Measurements from ENCODE around the gene TMEM26.

TMEM26 gene

DNA sequence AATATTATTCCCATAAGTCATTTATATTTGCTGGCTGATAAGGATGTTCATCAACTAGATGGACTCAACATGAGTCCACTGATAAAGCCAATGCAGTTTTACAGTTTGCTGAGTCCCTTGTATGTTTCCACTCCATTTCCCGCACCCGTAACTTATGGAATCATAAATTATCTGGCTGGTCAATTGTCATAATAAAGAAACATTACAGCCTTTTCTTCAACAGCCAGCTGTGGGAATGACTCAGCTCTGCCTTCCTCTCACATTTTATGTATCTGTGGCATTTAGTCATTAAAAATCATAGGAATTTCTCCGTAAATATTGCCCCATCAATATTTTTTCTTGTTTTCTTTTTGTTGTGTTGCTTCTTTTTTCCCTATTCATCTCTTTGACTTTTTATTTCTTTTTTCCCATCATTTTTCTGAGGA, 22.3 kb upstream of the TMEM26 start:
- DNase-seq (ENCODE audit: low read depth), result peak; percentile 64
- Histone ChIP-seq H3K9me3 (ENCODE audit: control insufficient read depth, low read length) (no peaks in the 10 kb centered on the region), H3K9ac (ENCODE audit: low read length) (no peak overlapping the region), H3K4me1 (ENCODE audit: control insufficient read depth, insufficient read depth, low read length) (peaks cover 2% of the 10 kb centered on the region), H3K4me3 (ENCODE audit: low read length) (no peak overlapping the region), H3K36me3 (ENCODE audit: control insufficient read depth, insufficient read depth, low read length, severe bottlenecking) (no peaks in the 10 kb centered on the region), H3K27me3 (replicated peaks; ENCODE audit: control insufficient read depth, insufficient read depth, low read length) (no peaks in the 10 kb centered on the region)

DNA sequence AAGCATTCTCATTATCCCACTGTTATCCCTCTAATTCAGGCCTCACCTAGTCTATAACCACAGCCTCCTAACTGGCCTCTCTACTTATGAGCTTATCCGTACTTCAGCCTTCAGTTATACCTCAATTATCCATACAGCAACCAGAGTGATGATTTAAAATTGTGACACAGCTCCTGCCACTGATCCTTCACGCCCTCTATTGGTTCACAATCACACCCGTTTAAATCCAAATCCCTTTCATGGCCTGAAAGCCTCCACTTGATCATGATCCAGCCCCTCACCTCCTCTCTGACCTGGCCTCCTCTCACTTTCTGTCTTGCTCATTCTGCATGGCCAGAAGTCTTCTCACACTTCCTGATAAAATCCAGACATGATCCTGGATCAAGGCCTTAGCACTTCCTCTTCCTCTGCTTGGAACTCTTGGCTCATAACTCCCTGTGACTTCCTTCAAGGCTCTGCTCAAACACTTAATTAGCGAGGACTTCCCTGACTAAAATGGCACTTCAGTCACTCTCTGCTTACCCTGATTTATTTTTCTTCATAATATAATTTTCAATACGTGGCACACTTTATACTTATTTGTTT, 19.0 kb upstream of the TMEM26 start:
- Histone ChIP-seq H3K9me3 (ENCODE audit: control insufficient read depth, low read length) (no peaks in the 10 kb centered on the region), H3K4me1 (ENCODE audit: control insufficient read depth, insufficient read depth, low read length) (peaks cover 2% of the 10 kb centered on the region), H3K9ac (ENCODE audit: low read length) (no peak overlapping the region), H3K36me3 (ENCODE audit: control insufficient read depth, insufficient read depth, low read length, severe bottlenecking) (no peaks in the 10 kb centered on the region), H3K4me3 (ENCODE audit: low read length) (no peak overlapping the region), H3K27me3 (replicated peaks; ENCODE audit: control insufficient read depth, insufficient read depth, low read length) (no peaks in the 10 kb centered on the region)
- no peak for DNase-seq (ENCODE audit: low read depth)

GRCh38 chr10:61471491-61471890, 18.3 kb upstream of the TMEM26 start:
- no peak for DNase-seq (ENCODE audit: low read depth)
- no peak overlapping the region for H3K9ac ChIP-seq (ENCODE audit: low read length)
- H3K27me3 ChIP-seq (replicated peaks; ENCODE audit: control insufficient read depth, insufficient read depth, low read length), result no peaks in the 10 kb centered on the region
- H3K4me3 ChIP-seq (ENCODE audit: low read length), result no peak overlapping the region
- H3K36me3 ChIP-seq (ENCODE audit: control insufficient read depth, insufficient read depth, low read length, severe bottlenecking), result no peaks in the 10 kb centered on the region
- H3K4me1 ChIP-seq (ENCODE audit: control insufficient read depth, insufficient read depth, low read length), result peaks cover 2% of the 10 kb centered on the region
- H3K9me3 ChIP-seq (ENCODE audit: control insufficient read depth, low read length), result no peaks in the 10 kb centered on the region

GRCh38 chr10:61470740-61471139, 17.6 kb upstream of the TMEM26 start:
- Histone ChIP-seq H3K27me3 (replicated peaks; ENCODE audit: control insufficient read depth, insufficient read depth, low read length) (no peaks in the 10 kb centered on the region), H3K36me3 (ENCODE audit: control insufficient read depth, insufficient read depth, low read length, severe bottlenecking) (no peaks in the 10 kb centered on the region), H3K4me3 (ENCODE audit: low read length) (no peak overlapping the region), H3K9ac (ENCODE audit: low read length) (no peak overlapping the region), H3K4me1 (ENCODE audit: control insufficient read depth, insufficient read depth, low read length) (peaks cover 2% of the 10 kb centered on the region), H3K9me3 (ENCODE audit: control insufficient read depth, low read length) (no peaks in the 10 kb centered on the region)
- DNase-seq (ENCODE audit: low read depth), result no peak

GRCh38 chr10:61465901-61466632, 12.9 kb upstream of the TMEM26 start:
- H3K9ac ChIP-seq (ENCODE audit: low read length), result no peak overlapping the region
- no peaks in the 10 kb centered on the region for H3K27me3 ChIP-seq (replicated peaks; ENCODE audit: control insufficient read depth, insufficient read depth, low read length)
- H3K4me1 ChIP-seq (ENCODE audit: control insufficient read depth, insufficient read depth, low read length), result peaks cover 31% of the 10 kb centered on the region
- no peak overlapping the region for H3K4me3 ChIP-seq (ENCODE audit: low read length)
- no peaks in the 10 kb centered on the region for H3K9me3 ChIP-seq (ENCODE audit: control insufficient read depth, low read length)
- peak; percentile 47 for DNase-seq (ENCODE audit: low read depth)
- no peaks in the 10 kb centered on the region for H3K36me3 ChIP-seq (ENCODE audit: control insufficient read depth, insufficient read depth, low read length, severe bottlenecking)

DNA sequence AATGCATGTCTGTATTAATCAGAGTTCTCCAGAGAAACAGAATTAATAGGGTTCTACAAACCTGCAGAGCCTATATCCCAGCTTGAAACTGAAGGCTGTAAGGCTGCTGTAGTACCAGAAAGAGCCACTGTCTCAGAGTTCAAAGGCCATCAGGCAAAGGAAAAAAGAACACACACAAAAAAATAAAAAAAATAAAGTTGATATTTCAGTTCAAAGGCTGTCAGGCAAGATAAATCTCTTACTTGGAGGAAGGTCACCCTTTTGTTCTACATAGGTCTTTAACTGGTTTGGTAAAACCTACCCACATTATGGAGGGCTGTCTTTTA, 12.0 kb upstream of the TMEM26 start:
- Histone ChIP-seq H3K4me3 (ENCODE audit: low read length) (no peak overlapping the region), H3K36me3 (ENCODE audit: control insufficient read depth, insufficient read depth, low read length, severe bottlenecking) (no peaks in the 10 kb centered on the region), H3K9me3 (ENCODE audit: control insufficient read depth, low read length) (no peaks in the 10 kb centered on the region), H3K4me1 (ENCODE audit: control insufficient read depth, insufficient read depth, low read length) (peaks cover 31% of the 10 kb centered on the region), H3K9ac (ENCODE audit: low read length) (no peak overlapping the region), H3K27me3 (replicated peaks; ENCODE audit: control insufficient read depth, insufficient read depth, low read length) (no peaks in the 10 kb centered on the region)
- DNase-seq (ENCODE audit: low read depth), result no peak

DNA sequence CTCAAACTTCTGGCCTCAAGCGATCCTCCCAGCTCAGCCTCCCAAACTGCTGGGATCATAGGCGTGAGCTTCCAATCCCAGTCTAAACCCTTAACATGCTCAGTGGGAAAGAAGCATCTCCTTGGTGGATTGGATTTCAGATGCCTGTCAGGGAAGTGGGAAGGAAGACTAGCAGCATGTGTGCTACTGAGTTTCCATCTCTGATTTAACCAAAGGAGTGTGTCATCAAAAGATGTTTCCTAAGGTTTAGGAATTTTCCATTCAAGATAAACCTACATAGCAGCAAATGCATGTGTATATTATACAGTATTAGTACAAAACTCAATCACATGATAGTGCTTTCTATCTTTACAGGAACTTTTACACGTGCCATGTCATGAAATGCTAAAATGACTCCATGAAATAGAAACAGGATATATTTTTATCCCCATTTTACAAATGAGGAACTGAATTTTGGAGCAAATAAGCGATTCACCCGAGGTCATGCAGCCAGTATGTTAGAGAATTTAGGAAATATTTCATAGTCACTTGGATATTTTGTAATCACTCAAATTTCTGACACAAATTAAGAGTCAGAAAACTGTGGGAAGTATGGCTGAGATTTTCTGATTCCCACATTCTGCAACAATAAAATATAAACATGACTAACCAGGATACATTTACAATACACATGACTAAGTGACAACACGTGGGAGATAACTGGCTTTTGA, 11.4 kb upstream of the TMEM26 start:
- no peaks in the 10 kb centered on the region for H3K9me3 ChIP-seq (ENCODE audit: control insufficient read depth, low read length)
- H3K36me3 ChIP-seq (ENCODE audit: control insufficient read depth, insufficient read depth, low read length, severe bottlenecking), result no peaks in the 10 kb centered on the region
- peaks cover 31% of the 10 kb centered on the region for H3K4me1 ChIP-seq (ENCODE audit: control insufficient read depth, insufficient read depth, low read length)
- peak; percentile 63 for DNase-seq (ENCODE audit: low read depth)
- no peak overlapping the region for H3K9ac ChIP-seq (ENCODE audit: low read length)
- H3K27me3 ChIP-seq (replicated peaks; ENCODE audit: control insufficient read depth, insufficient read depth, low read length), result no peaks in the 10 kb centered on the region
- H3K4me3 ChIP-seq (ENCODE audit: low read length), result no peak overlapping the region

GRCh38 chr10:61463035-61463909, 10.1 kb upstream of the TMEM26 start:
- Histone ChIP-seq H3K36me3 (ENCODE audit: control insufficient read depth, insufficient read depth, low read length, severe bottlenecking) (no peaks in the 10 kb centered on the region), H3K9ac (ENCODE audit: low read length) (no peak overlapping the region), H3K4me3 (ENCODE audit: low read length) (peak overlapping the region; percentile 51), H3K27me3 (replicated peaks; ENCODE audit: control insufficient read depth, insufficient read depth, low read length) (no peaks in the 10 kb centered on the region), H3K4me1 (ENCODE audit: control insufficient read depth, insufficient read depth, low read length) (peaks cover 31% of the 10 kb centered on the region), H3K9me3 (ENCODE audit: control insufficient read depth, low read length) (no peaks in the 10 kb centered on the region)
- DNase-seq (ENCODE audit: low read depth), result peak; percentile 88

- Histone ChIP-seq H3K4me3 (ENCODE audit: low read length) (no peak overlapping the region), H3K9ac (ENCODE audit: low read length) (no peak overlapping the region), H3K9me3 (ENCODE audit: control insufficient read depth, low read length) (no peaks in the 10 kb centered on the region), H3K36me3 (ENCODE audit: control insufficient read depth, insufficient read depth, low read length, severe bottlenecking) (no peaks in the 10 kb centered on the region), H3K27me3 (replicated peaks; ENCODE audit: control insufficient read depth, insufficient read depth, low read length) (peaks cover 4% of the 10 kb centered on the region), H3K4me1 (ENCODE audit: control insufficient read depth, insufficient read depth, low read length) (peaks cover 41% of the 10 kb centered on the region)
- no peak for DNase-seq (ENCODE audit: low read depth)
These were observed 7.7 kb upstream of the TMEM26 start for GRCh38 chr10:61460835-61461234.

DNA sequence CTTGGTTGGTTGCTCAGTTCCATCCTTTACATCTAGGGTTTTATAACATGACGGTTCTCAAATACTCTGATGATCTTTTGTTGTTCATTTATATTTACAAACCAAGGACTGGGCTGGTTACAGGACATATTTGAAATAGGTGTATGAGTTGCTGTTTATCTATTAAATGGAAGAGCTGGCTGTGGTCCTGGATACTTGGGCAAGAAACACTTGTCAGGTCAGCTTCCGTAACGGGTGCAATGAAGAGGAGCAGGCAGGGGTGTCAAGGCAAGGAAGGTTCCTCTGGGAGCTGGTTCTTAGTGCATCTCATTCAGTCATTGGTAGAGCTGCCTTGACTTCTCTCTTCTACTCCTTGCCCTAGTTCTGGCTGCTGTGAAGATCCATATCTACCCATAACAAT, 4.8 kb upstream of the TMEM26 start:
- peaks cover 10% of the 10 kb centered on the region for H3K27me3 ChIP-seq (replicated peaks; ENCODE audit: control insufficient read depth, insufficient read depth, low read length)
- no peaks in the 10 kb centered on the region for H3K36me3 ChIP-seq (ENCODE audit: control insufficient read depth, insufficient read depth, low read length, severe bottlenecking)
- no peak for DNase-seq (ENCODE audit: low read depth)
- H3K4me3 ChIP-seq (ENCODE audit: low read length), result no peak overlapping the region
- peaks cover 18% of the 10 kb centered on the region for H3K4me1 ChIP-seq (ENCODE audit: control insufficient read depth, insufficient read depth, low read length)
- no peaks in the 10 kb centered on the region for H3K9me3 ChIP-seq (ENCODE audit: control insufficient read depth, low read length)
- no peak overlapping the region for H3K9ac ChIP-seq (ENCODE audit: low read length)

Data from adipocyte (in vitro differentiated cells).